Fibroblast of skin of scalp (primary cell): Measurements from ENCODE around the gene PYM1.
"Not testable (repeated sequence)": the region's sequence is repeated elsewhere in the genome, so short reads cannot be mapped to it uniquely, and the experiment has no call there.

Experiments
- DNase-seq: peaks from one replicate; pipeline ENCODE4 v3.0.0-alpha.2; 2013

Gene PYM1

DNA sequence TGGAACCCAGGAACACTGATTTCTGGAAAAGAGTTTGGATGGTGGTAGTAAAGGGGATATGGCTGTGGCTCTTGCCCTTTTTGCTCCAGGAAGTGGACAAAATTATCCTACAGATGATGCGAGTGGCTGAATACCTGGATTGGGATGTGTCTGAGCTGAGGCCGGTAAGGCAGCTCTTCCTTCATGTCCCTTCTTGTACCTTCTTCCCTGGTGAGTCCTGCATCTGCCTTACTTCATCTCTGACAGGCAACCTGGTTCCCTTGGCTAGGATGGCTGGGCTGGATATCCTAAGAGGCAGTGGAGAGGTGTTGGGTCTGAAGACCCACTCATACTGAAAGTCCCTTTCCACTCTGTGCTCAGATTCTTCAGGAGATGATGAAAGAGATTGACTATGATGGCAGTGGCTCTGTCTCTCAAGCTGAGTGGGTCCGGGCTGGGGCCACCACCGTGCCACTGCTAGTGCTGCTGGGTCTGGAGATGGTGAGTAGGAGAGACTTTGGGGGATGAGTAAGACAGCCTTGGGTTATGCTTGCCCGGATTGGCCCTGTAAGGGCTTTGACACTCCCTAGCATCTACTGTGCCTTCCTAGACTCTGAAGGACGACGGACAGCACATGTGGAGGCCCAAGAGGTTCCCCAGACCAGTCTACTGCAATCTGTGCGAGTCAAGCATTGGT, 11.3 kb upstream of the PYM1 start:
- DNase-seq = no peak

DNA sequence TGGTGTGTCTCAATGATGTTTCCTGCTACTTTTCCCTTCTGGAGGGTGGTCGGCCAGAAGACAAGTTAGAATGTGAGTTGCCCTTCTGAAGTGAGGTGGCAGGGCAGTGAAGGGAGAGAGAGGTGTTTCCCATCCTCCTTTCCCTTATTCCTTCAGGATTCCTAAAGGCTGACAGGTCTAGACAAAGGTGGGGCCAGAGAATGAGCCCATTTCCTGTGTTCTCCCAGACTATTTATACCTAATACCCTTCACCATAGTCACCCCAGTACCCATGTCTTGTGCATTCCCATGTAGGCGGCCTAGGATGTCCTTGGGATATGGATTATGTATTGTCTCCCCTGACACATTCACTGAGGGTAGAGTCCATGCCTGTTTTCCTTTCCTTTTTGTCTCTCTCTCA, 10.3 kb upstream of the PYM1 start:
- no peak for DNase-seq

DNA sequence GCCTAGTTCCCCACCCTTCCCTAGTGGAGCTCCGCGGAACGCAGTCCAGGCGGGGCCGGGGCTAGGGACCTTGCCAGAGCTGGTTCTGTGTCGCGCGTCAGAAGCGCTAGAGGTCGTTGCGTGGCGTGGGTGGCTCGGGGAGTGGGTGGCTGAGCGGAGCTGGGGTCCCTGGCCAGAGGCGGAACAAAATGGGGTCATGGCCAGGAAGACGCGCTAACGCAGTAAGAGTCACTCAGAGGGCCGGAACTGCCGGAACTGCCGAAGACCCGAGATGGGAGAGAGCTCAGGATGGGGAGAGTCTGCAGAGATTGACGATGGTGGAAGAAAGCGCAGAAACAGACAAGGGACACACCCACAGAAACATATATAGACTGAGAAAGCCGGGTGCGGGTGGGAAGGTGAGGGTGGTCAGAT, 8.1 kb upstream of the PYM1 start:
- DNase-seq = no peak

DNA sequence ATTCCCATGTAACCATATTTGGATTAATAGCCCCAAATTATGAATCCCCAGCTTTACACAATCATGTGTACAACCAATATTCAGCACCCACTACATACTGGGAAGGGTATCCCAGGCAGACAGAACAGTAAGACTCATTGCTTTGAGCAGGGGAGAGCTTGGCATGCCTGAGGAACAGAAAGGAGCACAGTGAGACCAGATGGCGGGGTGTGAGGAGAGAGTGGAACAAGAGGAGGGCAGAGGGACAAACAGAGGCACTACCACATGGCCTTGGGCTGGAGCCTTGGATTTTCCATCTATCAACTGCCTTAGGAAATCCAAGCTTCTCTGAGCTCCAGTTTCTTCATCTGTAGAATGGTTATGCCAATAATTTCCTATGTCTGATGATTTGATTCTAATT, 7.1 kb upstream of the PYM1 start:
- DNase-seq = no peak

DNA sequence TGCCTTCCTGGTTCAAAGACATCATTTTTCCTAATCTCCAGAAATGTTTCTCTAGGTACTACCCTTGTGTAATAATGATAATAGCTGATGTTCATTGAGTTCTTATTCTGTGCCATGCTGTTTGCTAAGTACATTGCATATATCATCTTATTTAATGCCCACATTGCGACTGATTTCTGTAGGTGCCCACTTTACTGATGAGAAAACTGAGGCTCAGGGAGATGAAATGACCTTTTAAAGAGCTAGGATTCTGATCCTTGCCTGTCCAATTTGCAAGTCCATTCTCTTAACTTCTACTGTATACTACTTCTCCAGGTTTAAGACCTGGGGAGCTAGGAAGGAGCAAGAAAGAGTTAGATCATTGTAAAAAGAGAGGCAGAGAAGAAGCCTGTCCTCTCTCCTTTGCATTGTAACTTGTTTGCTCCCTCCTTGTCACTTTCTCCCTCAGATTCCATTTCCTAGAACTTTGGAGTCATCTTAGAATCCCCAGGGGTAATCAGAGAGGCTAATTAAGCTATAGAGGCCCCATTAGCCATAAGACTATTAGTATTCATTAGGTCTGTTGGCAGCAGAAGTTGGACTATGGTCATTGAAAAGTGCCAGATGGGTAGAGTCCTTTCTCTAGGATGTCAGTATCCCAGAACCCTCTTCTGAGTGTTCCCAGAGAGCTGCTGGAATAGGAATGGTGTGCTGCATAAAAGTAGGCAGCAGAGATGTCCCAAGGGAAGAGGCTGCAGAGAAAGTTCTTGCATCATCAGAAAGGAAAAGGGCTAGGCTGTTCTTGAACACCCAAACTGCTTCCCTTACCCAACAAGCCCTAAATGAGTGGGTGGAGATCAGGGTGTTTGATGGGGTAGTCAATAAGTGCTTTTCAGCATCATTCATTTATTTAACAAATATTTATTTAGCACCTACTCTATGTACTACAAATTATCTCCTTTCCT, 6.4 kb upstream of the PYM1 start:
- peak; percentile 53 for DNase-seq

DNA sequence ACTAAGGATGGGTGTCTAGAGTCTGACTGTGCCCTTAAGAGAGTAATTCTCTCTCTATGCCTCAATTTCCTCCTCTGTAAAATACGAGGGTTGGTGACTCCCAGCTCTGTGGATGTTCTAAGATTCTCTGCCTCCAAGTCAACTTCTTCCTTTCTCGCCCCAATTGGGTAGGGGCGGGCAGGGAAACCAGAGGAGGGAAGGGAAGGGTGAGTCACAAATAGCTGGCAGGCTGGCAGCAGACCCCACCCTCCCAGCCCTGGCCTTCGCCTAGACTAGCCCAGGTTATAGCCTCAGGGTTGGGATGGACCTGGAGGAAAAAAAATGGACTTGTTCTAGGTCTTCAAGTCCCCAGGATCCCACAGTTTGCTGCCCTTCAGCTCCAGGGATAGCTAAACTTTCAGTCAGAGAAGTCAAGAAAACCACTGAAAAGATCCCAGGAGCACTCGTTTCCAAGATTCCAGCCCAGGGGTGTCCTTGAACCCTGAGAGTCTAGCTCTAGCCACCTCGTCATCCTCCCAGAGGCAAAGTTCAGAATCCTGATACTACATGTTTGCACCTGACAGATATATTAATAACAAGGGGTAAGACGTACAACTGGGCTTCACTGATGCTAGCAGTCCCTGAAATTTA, 5.6 kb upstream of the PYM1 start:
- DNase-seq = peak; percentile 44

DNA sequence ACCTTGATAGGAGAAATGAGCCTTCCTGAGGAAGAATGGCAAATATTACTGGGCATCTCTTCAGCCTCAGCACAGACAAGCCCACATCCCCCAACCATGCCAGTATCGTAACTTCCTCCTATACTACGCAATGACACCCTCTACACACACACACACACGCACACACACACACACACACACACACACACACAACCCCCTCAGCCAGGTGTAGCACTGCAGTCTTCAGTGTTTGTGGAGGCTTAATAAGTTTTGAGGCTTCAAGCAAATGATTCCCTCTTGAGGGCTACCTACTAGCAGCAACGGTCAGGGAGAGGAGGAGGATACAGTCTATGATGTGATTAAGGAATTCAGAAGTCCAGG, 4.8 kb upstream of the PYM1 start:
- DNase-seq = no peak

DNA sequence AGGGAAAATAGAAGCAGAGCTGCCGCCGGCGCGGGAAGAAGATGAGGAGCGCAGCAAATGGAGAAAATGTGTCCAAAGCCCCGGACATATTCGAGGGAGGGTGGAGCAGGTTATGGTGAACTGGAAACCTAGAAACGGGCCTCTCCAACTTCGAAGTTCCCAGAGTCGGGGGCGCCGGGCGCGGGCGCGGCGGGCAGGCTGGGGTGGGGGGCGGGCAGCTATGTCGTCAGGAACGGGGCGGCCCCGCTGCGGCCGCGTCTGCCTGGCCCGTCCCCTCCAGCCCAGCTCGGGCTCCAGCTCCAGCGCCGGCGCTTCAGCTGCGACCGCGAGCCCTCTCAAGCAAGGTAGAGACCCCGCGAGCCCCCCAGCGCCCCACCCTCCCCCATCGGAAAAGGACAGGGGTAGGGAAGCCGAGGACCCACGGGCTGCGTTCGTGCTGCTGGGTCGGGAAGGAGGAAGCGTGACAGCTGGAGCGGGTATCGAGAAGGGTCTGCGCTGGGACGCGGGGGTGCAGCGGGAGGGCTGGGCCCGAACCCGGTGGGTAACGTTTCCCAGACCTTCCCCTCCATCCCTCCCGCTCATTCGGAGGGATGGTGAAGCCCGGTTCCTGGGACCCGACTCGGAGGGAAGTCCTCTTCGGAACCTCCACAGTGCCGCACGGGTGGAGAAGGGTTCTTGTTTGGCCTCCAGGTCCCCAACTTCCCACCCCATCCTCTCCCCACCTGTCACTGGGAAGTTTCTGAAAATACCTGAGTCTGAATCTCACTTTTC, 4.3 kb upstream of the PYM1 start:
- DNase-seq = peak; percentile 42

DNA sequence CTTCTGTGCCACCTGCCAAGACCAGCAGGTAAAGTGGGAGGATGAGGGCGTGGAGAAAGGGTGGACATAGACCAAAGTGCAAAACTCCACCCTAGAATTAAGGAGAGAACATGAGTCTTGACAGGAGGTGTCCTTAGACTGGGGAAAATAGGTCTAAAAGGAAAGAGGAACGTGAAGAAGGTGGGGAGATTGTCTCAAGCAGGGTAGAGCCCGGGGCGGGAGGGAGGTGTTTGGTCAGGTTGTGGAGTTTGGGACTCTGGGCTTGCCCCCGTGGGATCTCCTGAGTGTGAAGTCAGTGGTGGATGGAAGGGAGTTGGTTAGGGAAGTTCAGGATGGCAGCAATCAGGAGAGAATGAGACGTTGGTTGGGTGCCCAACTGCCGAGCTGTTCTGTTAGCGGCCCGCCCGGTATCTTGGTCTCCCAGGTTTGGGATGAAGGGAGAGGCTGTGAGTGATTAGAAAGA, 3.7 kb upstream of the PYM1 start:
- DNase-seq = no peak

DNA sequence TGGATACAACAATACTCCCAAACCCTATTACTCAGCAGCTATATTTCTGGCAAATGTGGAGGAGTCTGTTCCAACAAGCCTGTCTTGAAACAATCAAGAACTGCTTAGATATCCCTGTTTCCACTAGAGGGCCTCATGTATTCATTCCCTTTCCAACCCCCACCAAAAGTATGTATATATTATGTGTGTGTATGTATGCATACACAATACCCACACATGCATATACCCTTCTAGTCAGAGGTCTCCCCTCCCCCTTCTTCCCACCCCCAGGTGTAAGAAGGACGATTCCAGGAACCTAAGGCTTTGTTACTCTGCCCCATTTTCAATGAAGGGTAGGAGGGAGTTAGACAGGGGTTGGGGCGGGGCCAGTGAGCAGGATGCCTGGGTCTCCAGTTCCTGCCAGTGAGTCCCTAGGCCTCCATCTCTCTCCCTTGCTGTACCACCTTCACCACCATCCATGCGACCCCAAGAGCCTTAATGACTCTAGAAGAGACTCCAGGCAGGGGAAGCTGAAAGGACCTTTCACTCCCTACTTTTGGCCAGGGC, 3.1 kb upstream of the PYM1 start, which contains the start of gene DGKA:
Gene DGKA (plus strand): TSS at position 392 of the 546 bp plus-strand sequence. CDS start 5,342 bp downstream, outside the sequence.
- peak; percentile 81 for DNase-seq

DNA sequence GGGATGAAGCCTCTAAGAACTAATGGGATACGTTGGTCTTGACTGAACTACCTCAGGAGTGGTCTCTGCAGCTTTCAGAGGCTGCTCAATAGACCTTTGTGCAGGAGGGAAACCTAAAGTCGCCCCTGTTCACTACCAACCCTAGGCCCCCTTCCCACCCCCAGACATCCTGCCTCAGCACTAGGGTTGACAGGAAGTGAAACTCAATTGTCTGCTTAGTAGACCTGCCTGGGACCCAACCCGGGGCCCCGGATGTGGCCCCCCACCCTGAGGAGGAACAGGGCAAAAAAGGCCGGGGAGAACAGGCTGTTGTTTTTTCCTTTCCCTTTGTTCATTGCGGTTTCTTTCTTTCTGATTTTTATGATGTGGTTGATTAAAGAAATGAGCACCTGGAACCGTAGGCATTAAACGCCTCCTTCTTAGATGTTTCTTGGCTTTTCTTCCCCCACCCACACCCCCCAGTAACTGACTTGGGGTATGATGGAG, 1.7 kb upstream of the PYM1 start:
- DNase-seq = no peak

DNA sequence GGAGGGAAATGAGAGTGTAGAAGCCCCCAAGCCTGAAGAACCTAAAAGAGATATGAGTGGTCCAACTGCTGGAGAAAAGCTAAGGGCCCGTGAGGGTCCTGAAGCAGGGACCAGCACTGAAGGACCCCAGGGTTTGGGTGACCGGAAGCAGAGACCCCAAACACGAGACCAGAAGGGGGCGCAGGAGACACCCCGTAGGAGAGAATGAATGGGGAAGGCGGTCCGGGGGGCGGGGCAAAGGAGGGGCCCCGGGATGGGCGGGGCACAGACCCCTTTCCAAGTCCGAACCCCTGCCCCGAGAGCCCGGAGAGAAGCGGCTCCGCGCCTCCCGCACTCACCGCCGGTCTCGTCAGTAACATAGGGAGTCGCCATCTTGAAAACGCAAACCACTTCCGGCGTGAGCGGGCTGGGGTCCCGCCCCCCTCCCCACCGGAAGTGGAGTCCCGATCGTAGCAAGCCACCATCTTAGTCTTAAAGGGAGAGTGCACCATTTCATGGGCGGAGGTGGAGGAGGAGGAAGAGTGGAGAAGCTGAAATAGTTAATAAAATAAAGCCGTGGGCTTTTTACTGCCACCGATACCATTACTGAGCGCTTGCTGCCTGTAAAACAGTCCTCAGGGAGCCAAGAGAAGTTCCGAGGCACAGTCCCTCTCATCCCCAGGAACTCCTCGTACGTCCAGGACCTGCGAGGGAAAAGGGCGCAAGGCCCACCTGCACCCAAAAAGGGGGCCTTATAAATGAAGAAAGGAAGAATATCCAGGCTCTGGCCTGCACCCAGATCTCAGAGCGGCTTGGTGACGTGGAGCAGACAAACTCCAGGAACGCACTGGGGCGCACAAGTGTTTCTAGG, 731 bp downstream of the PYM1 start:
- DNase-seq = peak; percentile 95

DNA sequence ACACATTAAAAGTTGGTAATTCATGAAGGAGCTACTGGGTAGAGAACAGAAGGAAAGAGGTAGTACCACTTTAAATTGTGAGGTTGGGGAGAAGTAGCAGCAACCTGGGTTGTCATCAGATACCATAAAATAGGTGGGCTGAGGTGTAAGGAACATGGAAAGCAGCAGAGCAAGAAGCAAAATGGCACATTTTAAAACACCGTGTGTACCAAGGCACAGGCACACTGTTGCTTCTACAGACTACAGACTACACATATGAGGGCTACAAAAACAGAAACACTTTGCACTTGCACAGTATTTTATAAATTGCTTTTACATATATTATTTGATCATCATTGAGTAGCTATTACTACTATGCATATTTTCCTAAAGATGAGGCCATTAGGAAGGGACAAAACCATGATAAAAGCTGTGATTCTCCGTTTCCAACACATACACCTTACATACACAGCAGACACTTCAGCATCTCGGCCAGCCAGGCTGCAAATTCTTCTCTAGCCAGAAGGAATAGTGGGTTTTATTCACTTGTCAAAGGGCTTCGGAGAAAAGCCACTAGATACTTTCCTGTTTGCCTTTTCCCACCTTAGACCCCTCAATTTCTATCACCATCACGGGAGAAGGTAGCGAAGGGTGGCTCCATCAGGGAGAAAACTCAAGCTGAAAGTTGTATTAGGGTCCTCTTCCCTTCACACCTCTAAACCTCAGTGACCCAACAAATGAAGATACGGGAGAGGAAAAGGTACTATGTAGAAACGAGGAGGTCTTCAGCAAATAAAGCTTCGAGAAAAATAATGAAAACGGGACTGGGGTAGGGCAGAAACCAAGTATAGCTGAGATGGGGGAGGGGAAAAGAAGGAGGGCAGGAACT, 1.6 kb downstream of the PYM1 start:
- no peak for DNase-seq

DNA sequence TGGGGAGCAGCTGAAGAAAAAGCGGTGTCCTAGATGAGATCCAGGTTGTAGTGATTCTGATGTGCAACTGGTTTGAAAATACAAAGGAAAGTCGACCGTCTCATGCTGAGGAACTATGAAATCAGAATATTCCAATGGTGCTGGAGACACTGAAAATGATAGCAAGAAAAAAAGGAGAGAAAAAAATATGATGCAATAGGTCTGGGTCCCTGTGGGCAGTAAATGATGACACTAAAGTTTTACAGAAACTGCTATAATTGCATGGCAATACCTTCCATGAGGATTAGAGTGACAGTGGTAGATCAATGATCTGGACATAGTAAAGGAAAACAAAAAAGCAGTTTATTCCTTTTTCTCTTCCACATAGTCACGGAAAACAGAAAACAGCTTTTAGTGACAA, 2.3 kb downstream of the PYM1 start:
- DNase-seq = no peak

DNA sequence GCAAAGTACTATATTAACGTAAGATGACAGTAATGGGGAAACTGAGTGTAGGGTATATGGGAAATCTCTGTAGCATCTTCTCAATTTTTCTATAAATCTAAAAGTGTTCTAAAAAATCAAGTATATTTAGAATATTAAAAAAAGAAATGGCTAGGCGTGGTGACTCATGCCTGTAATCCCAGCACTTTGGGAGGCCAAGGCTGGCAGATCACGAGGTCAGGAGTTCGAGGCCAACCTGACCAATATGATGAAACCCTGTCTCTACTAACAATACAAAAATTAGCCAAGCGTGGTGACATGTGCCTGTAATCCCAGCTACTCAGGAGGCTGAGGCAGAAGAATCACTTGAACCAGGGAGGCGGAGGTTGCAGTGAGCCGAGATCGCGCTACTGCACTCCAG, 4.0 kb downstream of the PYM1 start:
- DNase-seq = not testable (repeated sequence)

DNA sequence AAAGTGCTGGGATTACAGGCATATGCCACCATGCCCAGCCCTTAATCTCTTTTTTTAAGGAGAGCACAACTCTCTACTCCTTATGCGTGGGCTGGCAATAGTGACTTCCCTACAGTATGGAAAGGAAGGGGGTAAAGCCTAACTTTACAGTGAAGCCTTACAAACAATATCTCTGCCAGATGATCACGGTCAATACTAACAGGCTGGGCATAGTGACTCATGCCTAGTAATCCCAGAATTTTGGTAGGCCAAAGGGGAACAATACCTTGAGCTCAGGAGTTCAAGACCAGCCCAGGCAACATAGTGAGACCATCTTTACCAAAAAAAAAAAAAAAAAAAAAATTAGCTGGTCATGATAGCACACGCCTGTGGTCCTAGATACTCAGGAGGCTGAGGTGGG, 5.6 kb downstream of the PYM1 start:
- DNase-seq = no peak

DNA sequence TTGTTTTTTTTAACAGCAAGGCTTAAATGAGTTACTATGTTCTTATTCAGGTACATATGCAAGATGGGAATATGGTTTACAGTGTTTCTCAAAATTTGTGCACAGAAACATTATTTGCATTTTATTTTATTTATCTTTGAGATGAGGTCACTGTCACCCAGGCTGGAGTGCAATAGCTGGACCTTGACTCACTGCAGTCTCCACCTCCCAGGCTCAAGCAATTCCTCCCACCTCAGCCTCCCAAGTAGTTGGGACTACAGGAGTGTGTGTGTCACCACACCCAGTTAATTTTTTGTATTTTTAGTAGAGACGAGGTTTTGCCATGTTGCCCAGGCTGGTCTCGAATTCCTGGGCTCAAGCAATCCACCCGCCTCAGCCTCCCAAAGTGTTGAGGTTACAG, 8.7 kb downstream of the PYM1 start:
- DNase-seq = peak; percentile 70

DNA sequence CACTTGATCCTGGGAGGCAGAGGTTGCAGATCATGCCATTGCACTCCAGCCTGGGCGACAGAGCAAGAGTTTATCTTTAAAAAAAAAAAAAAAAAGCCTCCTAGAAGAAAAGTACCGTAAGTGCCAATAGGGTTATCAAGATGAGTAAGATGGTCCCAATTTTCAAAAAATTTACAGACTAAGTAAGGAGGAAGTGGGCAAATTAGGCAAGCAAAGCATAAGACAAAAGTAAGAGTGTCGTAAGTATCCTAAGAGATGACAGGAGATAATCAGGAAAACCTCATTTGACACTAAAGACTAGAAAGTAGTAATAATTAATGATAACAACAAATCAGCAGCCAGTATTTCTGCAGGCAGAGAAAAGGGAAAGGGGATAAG, 12.2 kb downstream of the PYM1 start:
- DNase-seq = no peak

DNA sequence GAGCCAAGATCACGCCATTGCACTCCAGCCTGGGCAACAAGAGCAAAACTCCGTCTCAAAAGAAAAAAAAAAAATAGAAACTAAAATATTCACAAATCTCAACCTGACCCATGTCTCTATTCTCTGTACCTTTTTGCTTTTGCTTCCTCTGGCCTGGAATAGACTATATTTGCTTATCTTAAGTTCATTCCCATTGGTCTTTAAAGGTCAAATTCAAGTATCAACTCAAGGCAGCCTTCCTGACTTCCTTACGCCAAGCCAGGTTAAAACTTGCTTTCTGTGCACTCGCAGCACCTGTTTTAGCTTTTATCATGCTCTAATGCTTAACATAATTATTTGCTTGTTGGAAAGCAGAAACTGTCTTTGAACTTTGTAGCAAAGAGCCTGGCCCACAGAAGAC, 14.8 kb downstream of the PYM1 start:
- no peak for DNase-seq

DNA sequence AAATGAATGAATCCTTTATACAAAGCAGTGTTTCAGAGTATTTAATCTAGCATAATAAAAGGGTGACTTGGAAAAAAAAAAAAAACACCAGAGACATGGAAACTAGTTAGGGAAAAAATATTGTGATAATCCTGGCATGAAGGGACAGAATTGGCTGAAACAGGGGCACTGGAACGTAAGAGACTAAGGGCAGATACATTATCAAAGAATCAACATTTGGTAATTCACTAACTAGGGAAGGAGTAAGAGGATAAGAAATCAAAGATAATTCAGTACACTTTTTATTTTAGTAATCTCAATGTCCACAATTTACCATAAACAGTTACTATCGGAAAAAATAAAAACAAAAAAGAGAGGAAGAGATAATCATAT, 18.2 kb downstream of the PYM1 start:
- DNase-seq = no peak
